HCT116 (cell line): Measurements from ENCODE around the gene ACAP2. TPM values are rescaled to one million over a fixed set of nuclear protein-coding genes. Genes with fewer than 3 reads are reported as not detected.

Experiments used
- ATAC-seq: fragments of 200-7000 bp; cut with Tn5 transposase; 2 replicates; pipeline ENCODE4 v1.9.1; 2020; ENCODE audit warnings: mild to moderate bottlenecking, moderate library complexity
- BruUV-seq: library from RNA; stranded (reverse); fragments of 400-500 nt; replicated peaks from 2 replicates; lab custom pipeline; 2021; lab: Mats Ljungman, UMichigan
- CTCF ChIA-PET: fragments of 300-600 bp; sonication (Branson Sonifier 250); formaldehyde crosslinking; loops from one replicate; lab custom pipeline; 2021; ENCODE audit warnings: antibody characterized with exemption; lab: Charles Lee
- POLR2A ChIA-PET: fragments of 300-600, 350-600 bp; sonication (Branson Sonifier 250); formaldehyde crosslinking; loops from one replicate; lab custom pipeline; 2021; ENCODE audit warnings: antibody characterized with exemption; lab: Charles Lee
- RAD21 ChIA-PET, 2 experiments: fragments of 300-600 bp; sonication (Branson Sonifier 250); formaldehyde crosslinking; loops; one replicate each; lab custom pipeline; 2023; ENCODE audit warnings: low total read pairs in 2 of 2; ENCODE audit not compliant: uncharacterized antibody in 2 of 2, unreplicated experiment in 2 of 2, low non-redundant PET in 1 of 2; lab: Charles Lee
- DNase-seq: peaks from one replicate; pipeline ENCODE4 v3.0.0-alpha.2; 2010; ENCODE audit warnings: low read depth, low spot score
- H2AFZ ChIP-seq: fragments of 200-600 bp; shearing (Covaris generic), sonication (generic); 2 replicates; pipeline ENCODE4 v1.6.1; 2017; ENCODE audit warnings: low read depth, mixed run types, mixed read lengths, antibody characterized with exemption, low read length; ENCODE audit not compliant: poor library complexity, severe bottlenecking
- H3K27ac ChIP-seq: 2 replicates; pipeline ENCODE4 v1.5.1; 2012; ENCODE audit warnings: low read depth, low read length
- H3K27me3 ChIP-seq: fragments of 200-600 bp; sonication (generic); 2 replicates; pipeline ENCODE4 v1.6.1; 2016; ENCODE audit warnings: mixed run types, low read length, mixed read lengths; ENCODE audit not compliant: insufficient read depth
- H3K36me3 ChIP-seq, 2 experiments: fragments of 200-500 bp in 1 of 2; fragments of 200-600 bp in 1 of 2; sonication (Bioruptor generic) in 1 of 2; sonication (generic) in 1 of 2; 2 replicates each; pipeline versions ENCODE4 v1.5.1 to v1.6.1; 2014 to 2016; ENCODE audit warnings: low read length in 2 of 2, inconsistent platforms in 1 of 2, mixed read lengths in 1 of 2, mixed run types in 1 of 2; ENCODE audit not compliant: insufficient read depth in 2 of 2, control insufficient read depth in 1 of 2
- H3K4me1 ChIP-seq, 2 experiments: fragments of 200-600 bp in 1 of 2; sonication (generic) in 1 of 2; 2 replicates each; pipeline versions ENCODE4 v1.5.1 to v1.6.1; 2012 to 2017; ENCODE audit warnings: low read length in 2 of 2, inconsistent platforms in 1 of 2, mild to moderate bottlenecking in 1 of 2, mixed read lengths in 1 of 2, mixed run types in 1 of 2, moderate library complexity in 1 of 2; ENCODE audit not compliant: insufficient read depth in 2 of 2, control insufficient read depth in 1 of 2
- H3K4me2 ChIP-seq: fragments of 200-600 bp; sonication (generic); 2 replicates; pipeline ENCODE4 v1.6.1; 2017; ENCODE audit warnings: mixed run types, low read length, mixed read lengths
- H3K4me3 ChIP-seq, 2 experiments: fragments of 200-600 bp in 1 of 2; sonication (generic) in 1 of 2; replicated peaks in 1 of 2; 2 replicates each; pipeline ENCODE4 v1.5.1; 2011 to 2016; ENCODE audit warnings: low read length in 2 of 2, control low read depth in 1 of 2, low read depth in 1 of 2, mild to moderate bottlenecking in 1 of 2, mixed read lengths in 1 of 2, mixed run types in 1 of 2
- H3K79me2 ChIP-seq: fragments of 200-600 bp; sonication (generic); 2 replicates; pipeline ENCODE4 v1.6.1; 2017; ENCODE audit warnings: mild to moderate bottlenecking, mixed run types, low read length, moderate library complexity, mixed read lengths; ENCODE audit not compliant: insufficient read depth
- H3K9ac ChIP-seq: fragments of 200-600 bp; sonication (generic); 2 replicates; pipeline ENCODE4 v1.6.1; 2016; ENCODE audit warnings: low read length, mixed read lengths
- H3K9me2 ChIP-seq: fragments of 200-600 bp; sonication (generic), shearing (Covaris generic); 2 replicates; pipeline ENCODE4 v1.6.1; 2017; ENCODE audit warnings: mixed run types, mild to moderate bottlenecking, moderate library complexity; ENCODE audit not compliant: insufficient read depth
- H3K9me3 ChIP-seq, 2 experiments: fragments of 200-500 bp in 1 of 2; fragments of 200-600 bp in 1 of 2; sonication (Bioruptor generic) in 1 of 2; sonication (generic) in 1 of 2; 2 replicates each; pipeline ENCODE4 v1.6.1; 2014 to 2017; ENCODE audit warnings: low read length in 2 of 2, mixed read lengths in 2 of 2, inconsistent platforms in 1 of 2, low read depth in 1 of 2, mild to moderate bottlenecking in 1 of 2, mixed run types in 1 of 2, moderate library complexity in 1 of 2; ENCODE audit not compliant: control insufficient read depth in 1 of 2, insufficient read depth in 1 of 2
- H4K20me1 ChIP-seq: fragments of 200-600 bp; sonication (generic), shearing (Covaris generic); 2 replicates; pipeline ENCODE4 v1.6.1; 2017; ENCODE audit warnings: mixed run types, mild to moderate bottlenecking, moderate library complexity; ENCODE audit not compliant: insufficient read depth
- CEBPB ChIP-seq: IDR thresholded peaks from 2 replicates; pipeline ENCODE4 v1.6.1; 2012; ENCODE audit warnings: low read depth
- ELF1 ChIP-seq: IDR thresholded peaks from 2 replicates; pipeline ENCODE4 v1.6.1; 2012; ENCODE audit warnings: low read depth, borderline replicate concordance
- FOSL1 ChIP-seq: IDR thresholded peaks from 2 replicates; pipeline ENCODE4 v1.6.1; 2012; ENCODE audit warnings: low read depth
- POLR2A ChIP-seq: IDR thresholded peaks from 2 replicates; pipeline ENCODE4 v1.7.0; 2011; ENCODE audit warnings: borderline replicate concordance; ENCODE audit not compliant: insufficient read depth, insufficient read length; ENCODE audit errors: extremely low read depth
- POLR2AphosphoS5 ChIP-seq: IDR thresholded peaks from 2 replicates; pipeline ENCODE4 v1.6.1; 2011; ENCODE audit warnings: mild to moderate bottlenecking, low read depth, low read length, moderate library complexity
- YY1 ChIP-seq: IDR thresholded peaks from 2 replicates; pipeline ENCODE4 v1.6.1; 2011; ENCODE audit warnings: low read length, low read depth, moderate library complexity, mild to moderate bottlenecking; ENCODE audit not compliant: insufficient replicate concordance; ENCODE audit errors: extremely low read depth
- ZNF274 ChIP-seq: fragments of 200-500 bp; sonication (Bioruptor generic); IDR thresholded peaks from 2 replicates; pipeline ENCODE4 v1.6.1; 2014; ENCODE audit warnings: mild to moderate bottlenecking, low read depth, low read length, inconsistent platforms
- intact Hi-C: fragments of 100-400 bp; cut with micrococcal nuclease; formaldehyde crosslinking; loops from 2 replicates; pipeline ENCODE4 v1.10.0; 2022
- total RNA-seq: library from RNA; stranded (reverse); gene quantifications from one replicate; pipeline ENCODE4 v1.2.1, GENCODE V29; 2021; ENCODE audit not compliant: unreplicated experiment
- TF ChIP-seq, protein P1 (sequence below): IDR thresholded peaks from 2 replicates; pipeline ENCODE4 v1.6.1; 2012; ENCODE audit warnings: low read depth

Gene ACAP2
- total RNA-seq, 1 experiment from 2014 or later, result 43.0 TPM

DNA sequence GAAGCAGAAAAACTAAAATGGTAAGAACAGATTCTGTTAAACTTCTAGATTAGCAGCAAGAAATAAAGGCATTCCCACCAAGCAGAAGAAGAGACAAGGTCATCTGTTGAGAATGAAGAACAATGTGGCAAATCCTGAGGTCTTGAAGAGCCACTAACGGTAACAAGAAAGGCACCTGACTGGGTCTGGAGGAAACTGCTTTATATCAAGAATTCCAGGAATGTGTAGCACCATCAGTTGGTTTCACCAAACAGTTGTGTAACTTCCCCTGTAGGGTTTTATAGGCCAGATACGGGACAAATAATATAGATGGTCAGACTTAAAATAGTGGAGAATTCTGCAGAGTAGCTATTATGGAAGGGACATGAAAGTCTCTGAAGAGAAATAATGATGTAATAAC is 57.3 kb downstream of the ACAP2 start (continued):
- TF ChIP-seq, protein P1, sequence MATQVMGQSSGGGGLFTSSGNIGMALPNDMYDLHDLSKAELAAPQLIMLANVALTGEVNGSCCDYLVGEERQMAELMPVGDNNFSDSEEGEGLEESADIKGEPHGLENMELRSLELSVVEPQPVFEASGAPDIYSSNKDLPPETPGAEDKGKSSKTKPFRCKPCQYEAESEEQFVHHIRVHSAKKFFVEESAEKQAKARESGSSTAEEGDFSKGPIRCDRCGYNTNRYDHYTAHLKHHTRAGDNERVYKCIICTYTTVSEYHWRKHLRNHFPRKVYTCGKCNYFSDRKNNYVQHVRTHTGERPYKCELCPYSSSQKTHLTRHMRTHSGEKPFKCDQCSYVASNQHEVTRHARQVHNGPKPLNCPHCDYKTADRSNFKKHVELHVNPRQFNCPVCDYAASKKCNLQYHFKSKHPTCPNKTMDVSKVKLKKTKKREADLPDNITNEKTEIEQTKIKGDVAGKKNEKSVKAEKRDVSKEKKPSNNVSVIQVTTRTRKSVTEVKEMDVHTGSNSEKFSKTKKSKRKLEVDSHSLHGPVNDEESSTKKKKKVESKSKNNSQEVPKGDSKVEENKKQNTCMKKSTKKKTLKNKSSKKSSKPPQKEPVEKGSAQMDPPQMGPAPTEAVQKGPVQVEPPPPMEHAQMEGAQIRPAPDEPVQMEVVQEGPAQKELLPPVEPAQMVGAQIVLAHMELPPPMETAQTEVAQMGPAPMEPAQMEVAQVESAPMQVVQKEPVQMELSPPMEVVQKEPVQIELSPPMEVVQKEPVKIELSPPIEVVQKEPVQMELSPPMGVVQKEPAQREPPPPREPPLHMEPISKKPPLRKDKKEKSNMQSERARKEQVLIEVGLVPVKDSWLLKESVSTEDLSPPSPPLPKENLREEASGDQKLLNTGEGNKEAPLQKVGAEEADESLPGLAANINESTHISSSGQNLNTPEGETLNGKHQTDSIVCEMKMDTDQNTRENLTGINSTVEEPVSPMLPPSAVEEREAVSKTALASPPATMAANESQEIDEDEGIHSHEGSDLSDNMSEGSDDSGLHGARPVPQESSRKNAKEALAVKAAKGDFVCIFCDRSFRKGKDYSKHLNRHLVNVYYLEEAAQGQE, result no peak
- no peak for TF ChIP-seq ZNF274
- TF ChIP-seq YY1, result no peak
- no peak for TF ChIP-seq POLR2A
- TF ChIP-seq POLR2AphosphoS5, result no peak

DNA sequence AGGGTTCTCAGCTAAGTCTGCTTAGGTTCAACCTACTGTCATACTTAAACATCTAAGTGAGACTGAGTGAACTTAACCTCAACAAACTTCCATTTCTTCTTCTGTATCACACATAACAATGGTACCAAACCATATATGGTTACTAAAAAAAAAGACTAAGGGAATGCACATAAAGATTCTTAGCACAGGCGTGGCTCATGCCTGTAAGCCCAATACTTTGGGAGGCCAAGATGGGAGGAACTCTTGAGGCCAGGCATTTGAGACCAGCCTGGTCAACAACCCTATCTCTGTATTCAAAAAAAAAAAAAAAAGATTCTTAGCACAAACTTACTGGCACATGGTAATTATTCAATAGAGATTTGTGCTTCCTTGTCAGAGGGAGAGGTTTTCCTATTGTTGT is 57.9 kb downstream of the ACAP2 start:
- Histone ChIP-seq H3K36me3 (no peaks in the 10 kb centered on the region), H3K27me3 (no peaks in the 10 kb centered on the region), H3K4me2 (peak overlapping the region; percentile 11; the same call in 1 of the 2 replicates), H3K4me1 (peaks cover 3 to 11% of the 10 kb centered on the region in 2 experiments; a peak in 3 of 4 replicates), H3K9me3 (no peaks in the 10 kb centered on the region), H3K9me2 (no peaks in the 10 kb centered on the region), H3K9ac (no peak overlapping the region), H3K27ac (no peak overlapping the region), H2AFZ (no peak overlapping the region), H3K4me3 (no peak overlapping the region)
- peak; percentile 30; the same call in 1 of the 2 replicates for ATAC-seq
- intact Hi-C loops, result no loop called here
- TF ChIP-seq ELF1 (no peak), CEBPB (no peak), FOSL1 (no peak), YY1 (no peak), POLR2AphosphoS5 (no peak)
- TF ChIP-seq, all 23 proteins: peak for 0
- Histone ChIP-seq H4K20me1 (no peaks in the 10 kb centered on the region; the same call in 1 of the 2 replicates), H3K79me2 (no peaks in the 10 kb centered on the region)
- ChIA-PET RAD21 (no interaction called here), POLR2A (no interaction called here), CTCF (no interaction called here)
- no peak for DNase-seq
- BruUV-seq, result no TSS peak
